Subcutaneous adipose tissue (tissue), 4 donors: Measurements from ENCODE around the gene HSD11B1. TPM values are rescaled to one million over a fixed set of nuclear protein-coding genes. Genes with fewer than 3 reads are reported as not detected.

Experiments used
- CTCF ChIP-seq: fragments of 450-650 bp; IDR thresholded peaks from one replicate; pipeline ENCODE4 v1.5.1; 2016; ENCODE audit warnings: low read depth, mild to moderate bottlenecking, control low read depth, antibody characterized with exemption, moderate library complexity
- total RNA-seq, 4 donors: library from RNA; depleted of rRNA; stranded (reverse); fragments of >200 nt; gene quantifications; one replicate each; pipeline ENCODE4 v1.1.0, GENCODE V29; 2016

The HSD11B1 gene
- total RNA-seq, 4 donors from 2014 or later = 2.1 to 165 (median 45.8) TPM

- TF ChIP-seq CTCF = no peak
These were observed 2.0 kb downstream of the HSD11B1 start for GRCh38 chr1:209706622-209707021.

GRCh38 chr1:209707308-209707707, 2.7 kb downstream of the HSD11B1 start:
- no peak for TF ChIP-seq CTCF

GRCh38 chr1:209708297-209708696, 3.7 kb downstream of the HSD11B1 start:
- TF ChIP-seq CTCF = no peak

DNA sequence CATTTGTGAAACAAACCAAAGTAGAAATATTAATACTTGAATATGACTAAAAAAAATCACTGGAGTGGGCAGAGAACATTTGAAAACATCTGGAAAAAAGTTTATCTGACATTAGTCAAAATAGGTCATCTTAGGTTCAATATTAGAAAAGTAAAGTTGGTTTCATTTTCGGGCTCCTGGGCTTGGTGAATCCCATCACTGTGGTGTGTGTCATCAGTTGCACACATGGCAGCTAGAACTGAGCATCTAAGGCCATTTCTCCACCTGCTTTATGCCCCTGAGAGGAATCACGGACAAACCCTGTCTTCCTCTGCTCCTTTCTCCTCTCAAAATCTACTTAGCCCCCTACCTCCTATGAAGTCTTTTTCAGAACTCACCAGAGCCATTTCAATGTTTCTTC, 5.4 kb downstream of the HSD11B1 start:
- no peak for TF ChIP-seq CTCF

GRCh38 chr1:209710847-209711246, 6.2 kb downstream of the HSD11B1 start:
- no peak for TF ChIP-seq CTCF

- no peak for TF ChIP-seq CTCF
These were observed 9.7 kb downstream of the HSD11B1 start for GRCh38 chr1:209714338-209714737.

DNA sequence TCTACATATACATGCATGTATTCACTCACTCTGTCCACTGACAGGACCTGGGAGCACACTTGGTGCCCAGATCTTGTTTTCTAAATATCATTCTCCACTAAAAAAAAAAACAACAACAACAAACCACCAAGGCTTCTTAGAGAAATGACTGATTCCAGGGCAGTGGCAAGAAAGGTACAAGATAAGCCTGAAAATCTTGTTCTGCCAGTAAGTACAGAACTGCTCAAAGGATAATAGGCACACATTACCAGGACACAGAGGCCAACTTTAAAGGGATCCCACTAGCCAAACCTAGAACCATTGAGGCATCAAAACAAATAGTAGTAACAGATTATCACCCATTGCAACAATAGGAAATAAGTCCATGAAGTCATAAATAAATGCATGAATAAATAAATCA, 10.7 kb downstream of the HSD11B1 start:
- no peak for TF ChIP-seq CTCF
